Prostate gland (tissue), 2 donors: ENCODE measurements around the gene GGNBP2.

ENCODE experiments used
- POLR2AphosphoS5 ChIP-seq: sonication (generic); formaldehyde crosslinking; IDR thresholded peaks from one replicate; pipeline ENCODE4 v1.6.1; 2017; ENCODE audit warnings: antibody characterized with exemption
- TF ChIP-seq, protein P1 (sequence below), 4 experiments: fragments of 200-600 bp in 2 of 4; fragments of 450-650 bp in 2 of 4; sonication (generic) in 2 of 4; IDR thresholded peaks; 1 replicate in 3 of 4; 2 replicates in 1 of 4; pipeline ENCODE4 v1.5.1; 2016 to 2019; ENCODE audit warnings: antibody characterized with exemption in 4 of 4, mild to moderate bottlenecking in 2 of 4, moderate library complexity in 2 of 4

DNA sequence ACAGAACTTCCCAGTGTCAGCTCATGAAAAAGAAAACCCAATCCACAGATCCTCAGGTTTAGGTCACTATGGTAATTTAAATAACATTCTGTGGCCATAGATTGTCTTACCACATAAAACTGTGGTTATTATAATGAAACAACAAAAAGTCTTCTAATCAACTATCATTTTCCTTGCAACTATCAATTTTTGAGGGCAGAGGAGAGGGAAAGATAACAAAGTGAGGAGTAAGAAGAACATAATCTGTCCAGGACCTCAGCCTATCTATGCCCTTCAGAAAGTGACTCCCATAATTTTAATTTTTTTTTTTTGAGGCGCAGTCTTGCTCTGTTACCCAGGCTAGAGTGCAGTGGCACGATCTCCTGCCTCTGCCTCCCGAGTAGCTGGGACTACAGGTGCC lies 4.0 kb upstream of the GGNBP2 start:
- TF ChIP-seq, protein P1, sequence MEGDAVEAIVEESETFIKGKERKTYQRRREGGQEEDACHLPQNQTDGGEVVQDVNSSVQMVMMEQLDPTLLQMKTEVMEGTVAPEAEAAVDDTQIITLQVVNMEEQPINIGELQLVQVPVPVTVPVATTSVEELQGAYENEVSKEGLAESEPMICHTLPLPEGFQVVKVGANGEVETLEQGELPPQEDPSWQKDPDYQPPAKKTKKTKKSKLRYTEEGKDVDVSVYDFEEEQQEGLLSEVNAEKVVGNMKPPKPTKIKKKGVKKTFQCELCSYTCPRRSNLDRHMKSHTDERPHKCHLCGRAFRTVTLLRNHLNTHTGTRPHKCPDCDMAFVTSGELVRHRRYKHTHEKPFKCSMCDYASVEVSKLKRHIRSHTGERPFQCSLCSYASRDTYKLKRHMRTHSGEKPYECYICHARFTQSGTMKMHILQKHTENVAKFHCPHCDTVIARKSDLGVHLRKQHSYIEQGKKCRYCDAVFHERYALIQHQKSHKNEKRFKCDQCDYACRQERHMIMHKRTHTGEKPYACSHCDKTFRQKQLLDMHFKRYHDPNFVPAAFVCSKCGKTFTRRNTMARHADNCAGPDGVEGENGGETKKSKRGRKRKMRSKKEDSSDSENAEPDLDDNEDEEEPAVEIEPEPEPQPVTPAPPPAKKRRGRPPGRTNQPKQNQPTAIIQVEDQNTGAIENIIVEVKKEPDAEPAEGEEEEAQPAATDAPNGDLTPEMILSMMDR (IDR thresholded peaks at IDR 0.05) = no peak
- no peak for TF ChIP-seq POLR2AphosphoS5
